SK-N-SH treated with all-trans-retinoic acid at 6 μM for 48 hours (cell line): ENCODE results near the gene MOK.

ENCODE experiments used
- ARNTL ChIP-seq: fragments of 450-650 bp; formaldehyde crosslinking; IDR thresholded peaks from 2 replicates; pipeline ENCODE4 v1.5.0; 2020; ENCODE audit warnings: low read depth, mild to moderate bottlenecking, moderate library complexity, borderline replicate concordance
- CREB5 ChIP-seq: fragments of 250-450 bp; sonication (Bioruptor Pico); IDR thresholded peaks from 2 replicates; pipeline ENCODE4 v1.5.1; 2020; ENCODE audit warnings: low read depth, mild to moderate bottlenecking, moderate library complexity
- ESRRG ChIP-seq: fragments of 250-450 bp; sonication (Bioruptor Pico); IDR thresholded peaks from 2 replicates; pipeline ENCODE4 v1.6.1; 2021; ENCODE audit warnings: mild to moderate bottlenecking
- GLIS3 ChIP-seq: fragments of 250-450 bp; sonication (Bioruptor Pico); IDR thresholded peaks from 2 replicates; pipeline ENCODE4 v1.5.0; 2020; ENCODE audit warnings: mild to moderate bottlenecking, moderate library complexity
- ISL1 ChIP-seq: fragments of 250-450 bp; sonication (Bioruptor Pico); IDR thresholded peaks from 2 replicates; pipeline ENCODE4 v2.1.2; 2022; ENCODE audit warnings: mild to moderate bottlenecking, moderate library complexity
- PATZ1 ChIP-seq: fragments of 250-450 bp; sonication (Bioruptor Pico); IDR thresholded peaks from 2 replicates; pipeline ENCODE4 v1.8.0; 2020; ENCODE audit warnings: mild to moderate bottlenecking, moderate library complexity, borderline replicate concordance
- POU6F1 ChIP-seq: fragments of 250-450 bp; sonication (Bioruptor Pico); IDR thresholded peaks from 2 replicates; pipeline ENCODE4 v1.8.0; 2021; ENCODE audit warnings: low read depth, mild to moderate bottlenecking, moderate library complexity, borderline replicate concordance
- PPARA ChIP-seq: fragments of 250-450 bp; sonication (Bioruptor Pico); IDR thresholded peaks from 2 replicates; pipeline ENCODE4 v1.5.0; 2020; ENCODE audit warnings: mild to moderate bottlenecking, borderline replicate concordance
- RARB ChIP-seq: fragments of 250-450 bp; sonication (Bioruptor Pico); IDR thresholded peaks from 2 replicates; pipeline ENCODE4 v1.8.0; 2021; ENCODE audit warnings: mild to moderate bottlenecking, moderate library complexity
- TCF4 ChIP-seq: fragments of 250-450 bp; sonication (Bioruptor Pico); IDR thresholded peaks from 2 replicates; pipeline ENCODE4 v1.8.0; 2021; ENCODE audit warnings: mild to moderate bottlenecking, moderate library complexity, borderline replicate concordance
- TSHZ2 ChIP-seq: fragments of 250-450 bp; sonication (Bioruptor Pico); IDR thresholded peaks from 2 replicates; pipeline ENCODE4 v1.5.0; 2020; ENCODE audit warnings: mild to moderate bottlenecking, moderate library complexity
- ZFP3 ChIP-seq: fragments of 250-450 bp; sonication (Bioruptor Pico); IDR thresholded peaks from 2 replicates; pipeline ENCODE4 v1.5.0; 2020; ENCODE audit warnings: mild to moderate bottlenecking, moderate library complexity
- ZFP30 ChIP-seq: fragments of 450-650 bp; formaldehyde crosslinking; IDR thresholded peaks from 2 replicates; pipeline ENCODE4 v1.5.0; 2022; ENCODE audit warnings: mild to moderate bottlenecking, moderate library complexity
- ZNF8 ChIP-seq: fragments of 450-650 bp; formaldehyde crosslinking; IDR thresholded peaks from 2 replicates; pipeline ENCODE4 v1.5.0; 2020; ENCODE audit warnings: mild to moderate bottlenecking, moderate library complexity

GRCh38 chr14:102236026-102236425 lies 68.9 kb downstream of the MOK start:
- TF ChIP-seq ZFP3 (no peak), RARB (CRISPR knock-in tag) (no peak), PPARA (no peak), POU6F1 (CRISPR knock-in tag) (no peak), GLIS3 (CRISPR knock-in tag) (no peak), TSHZ2 (CRISPR knock-in tag) (no peak), ZNF8 (CRISPR knock-in tag) (no peak), TCF4 (CRISPR knock-in tag) (no peak), ESRRG (CRISPR knock-in tag) (no peak), ISL1 (no peak), PATZ1 (no peak), ZFP30 (CRISPR knock-in tag) (no peak), CREB5 (CRISPR knock-in tag) (no peak), ARNTL (no peak)
